ENCODE measurements around the gene AP3S2. TPM values are rescaled to one million over a fixed set of nuclear protein-coding genes. Genes with fewer than 3 reads are reported as not detected.

Gene AP3S2
- total and polyA plus RNA-seq, 2 of the 8 experiments (the other 6 are each of a cell fraction or from before 2014, with no cell fraction given) = 19.2 to 45.4 TPM

GRCh38 chr15:89852342-89852995 is 41.3 kb downstream of the AP3S2 start (continued):
- no peak for TF ChIP-seq NRF1 (IDR thresholded peaks at IDR 0.05; ENCODE audit: low read depth, low read length)
- TF ChIP-seq SP2 (IDR thresholded peaks at IDR 0.05; ENCODE audit: low read length) = no peak
